Kidney (tissue), 14 donors: ENCODE results near the gene YAE1. TPM values are rescaled to one million over a fixed set of nuclear protein-coding genes. Genes with fewer than 3 reads are reported as not detected.

Experiments
- DNase-seq, 5 donors: peaks; one replicate each; pipeline ENCODE4 v3.0.0-alpha.2; 2013 to 2020
- FAIRE-seq: peaks from 2 replicates; lab custom pipeline; 2012; peaks lifted over from hg19 to GRCh38; lab: Jason Lieb, UNC
- H3K27ac ChIP-seq, 2 donors: one replicate each; pipeline ENCODE4 v1.7.0; 2013; ENCODE audit warnings: low read depth in 2 of 2, low read length in 2 of 2, inconsistent platforms in 1 of 2
- H3K27me3 ChIP-seq: one replicate; pipeline ENCODE4 v1.7.1; 2013; ENCODE audit warnings: low read length, inconsistent platforms; ENCODE audit not compliant: control insufficient read depth, insufficient read depth
- H3K36me3 ChIP-seq, 3 donors: one replicate each; pipeline versions ENCODE4 v1.7.0 to v1.7.1; 2013; ENCODE audit warnings: low read length in 3 of 3, control low read depth in 1 of 3, inconsistent platforms in 1 of 3; ENCODE audit not compliant: insufficient read depth in 3 of 3, control insufficient read depth in 2 of 3
- H3K4me1 ChIP-seq, 3 donors: one replicate each; pipeline versions ENCODE4 v1.7.0 to v1.7.1; 2013; ENCODE audit warnings: low read length in 3 of 3, inconsistent platforms in 1 of 3, low read depth in 1 of 3; ENCODE audit not compliant: control insufficient read depth in 2 of 3, insufficient read depth in 2 of 3
- H3K4me3 ChIP-seq, 3 donors: one replicate each; pipeline versions ENCODE4 v1.7.0 to v1.8.1; 2013; ENCODE audit warnings: low read length in 3 of 3, control low read depth in 1 of 3, inconsistent platforms in 1 of 3
- H3K9ac ChIP-seq, 3 donors: one replicate each; pipeline versions ENCODE4 v1.7.0 to v1.7.1; 2013; ENCODE audit warnings: low read length in 3 of 3, control low read depth in 1 of 3, inconsistent platforms in 1 of 3
- H3K9me3 ChIP-seq, 3 donors: one replicate each; pipeline versions ENCODE4 v1.7.0 to v1.7.1; 2013; ENCODE audit warnings: low read length in 3 of 3, control low read depth in 1 of 3, inconsistent platforms in 1 of 3; ENCODE audit not compliant: control insufficient read depth in 2 of 3, insufficient read depth in 1 of 3
- CTCF ChIP-seq: IDR thresholded peaks from 3 replicates; pipeline ENCODE4 v1.5.1; 2012; ENCODE audit warnings: mild to moderate bottlenecking, moderate library complexity, borderline replicate concordance; ENCODE audit not compliant: insufficient read depth; ENCODE audit errors: extremely low read depth
- intact Hi-C: fragments of 100-400 bp; cut with DNase I; formaldehyde crosslinking; loops from one replicate; pipeline ENCODE4 v1.11.1; 2022
- polyA plus RNA-seq: library from polyadenylated mRNA; stranded (reverse); fragments of 350-450 nt; fragmentation: Illumina TruSeq; extraction: RNeasy Lipid Tissue Mini Kit (QIAGEN cat#74804); gene quantifications from one replicate; pipeline ENCODE4 v1.2.3, GENCODE V29; 2014; ENCODE audit warnings: low read depth, low replicate concordance; ENCODE audit not compliant: insufficient read depth
- total RNA-seq: library from RNA; stranded (reverse); fragmentation: NEBNext Ultra II Directional; extraction: Animal tissue kit (Norgen Biotek cat#: 25700); gene quantifications from one replicate; pipeline ENCODE4 v1.2.1, GENCODE V29; 2021
- donor health status: control.
- donor health status: control.
- donor health status: control.
- donor health status: control.
- donor health status: control.
- donor health status: DM: yes; HTN: yes; CAD: no.
- donor health status: Normal renal cell carcinoma (clear cell type).

Gene YAE1
- total and polyA plus RNA-seq, 2 donors from 2014 or later = 19.7 to 25.0 TPM

DNA sequence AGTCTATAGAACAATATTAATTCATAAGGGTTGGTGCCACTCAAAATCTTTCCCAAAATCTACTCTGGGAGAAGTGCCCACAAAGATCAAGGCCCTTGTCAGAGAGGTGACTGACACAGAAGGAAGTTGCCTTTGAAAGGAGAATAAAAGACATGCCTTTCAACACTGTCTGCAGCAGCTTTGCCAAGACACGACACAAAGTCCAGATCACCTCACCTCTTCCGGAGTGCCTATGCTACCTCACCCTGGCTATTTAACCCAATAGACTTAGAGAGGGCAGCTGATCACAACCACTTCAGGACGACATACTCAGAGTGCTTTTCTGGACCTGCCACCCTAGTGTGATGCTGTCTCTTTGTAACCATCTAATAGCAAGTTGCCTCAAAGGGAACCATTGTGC, 49.0 kb upstream of the YAE1 start:
- intact Hi-C loops = loop anchor here (5.0 kb wide), 1 partner anchor 720 kb away; no protein-coding TSS in a partner anchor
- no peak overlapping the region for H3K27ac ChIP-seq
- H3K9ac ChIP-seq = no peak overlapping the region
- H3K36me3 ChIP-seq = no peaks in the 10 kb centered on the region
- no peaks in the 10 kb centered on the region for H3K9me3 ChIP-seq
- no peak for DNase-seq
- no peak overlapping the region for H3K4me3 ChIP-seq
- no peak for FAIRE-seq
- no peaks in the 10 kb centered on the region for H3K4me1 ChIP-seq
- no peaks in the 10 kb centered on the region for H3K27me3 ChIP-seq
- no peak for TF ChIP-seq CTCF

DNA sequence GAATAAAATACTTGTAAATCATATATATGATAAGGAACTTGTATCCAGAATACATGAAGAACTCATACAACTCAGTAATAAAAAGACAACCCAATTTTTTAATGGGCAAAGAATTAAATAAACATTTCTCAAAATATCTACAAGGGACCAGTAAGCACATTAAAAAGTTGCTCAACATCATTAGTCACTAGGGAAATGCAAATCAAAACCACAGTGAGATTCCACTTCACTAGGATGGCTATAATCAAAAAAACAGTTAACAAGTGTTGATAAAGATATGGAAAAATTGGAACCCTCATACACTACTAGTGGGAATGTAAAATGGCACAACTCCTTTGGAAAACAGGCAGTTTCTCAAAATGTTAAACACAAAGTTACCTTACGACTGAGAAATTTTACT, 40.3 kb upstream of the YAE1 start:
- DNase-seq (no peak), FAIRE-seq (no peak)
- H3K27ac ChIP-seq = no peak overlapping the region
- H3K27me3 ChIP-seq = no peaks in the 10 kb centered on the region
- H3K9ac ChIP-seq = no peak overlapping the region
- intact Hi-C loops = no loop called here
- H3K36me3 ChIP-seq = no peaks in the 10 kb centered on the region
- H3K4me3 ChIP-seq = no peak overlapping the region
- H3K9me3 ChIP-seq = no peaks in the 10 kb centered on the region
- H3K4me1 ChIP-seq = no peaks in the 10 kb centered on the region
- TF ChIP-seq CTCF = no peak

DNA sequence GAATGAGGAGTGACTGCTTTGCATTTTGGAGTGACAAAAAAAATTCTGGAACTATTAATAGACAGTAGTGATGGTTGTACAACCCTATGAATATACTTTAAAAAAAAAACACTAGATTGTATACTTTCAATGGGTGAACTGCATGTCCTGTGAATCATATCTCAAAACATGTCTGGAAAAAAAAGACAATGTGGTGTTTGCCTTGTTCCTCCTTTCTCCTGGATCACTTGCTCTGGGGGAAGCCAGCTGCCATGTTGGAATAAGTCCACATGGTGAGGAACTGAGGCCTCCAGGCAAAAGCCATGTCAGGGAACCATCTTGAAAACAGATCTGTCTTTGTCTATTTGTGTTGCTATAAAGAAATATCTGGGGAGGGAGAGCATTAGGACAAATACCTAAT, 39.5 kb upstream of the YAE1 start:
- Histone ChIP-seq H3K27ac (no peak overlapping the region), H3K9ac (no peak overlapping the region), H3K4me3 (no peak overlapping the region), H3K27me3 (no peaks in the 10 kb centered on the region), H3K4me1 (no peaks in the 10 kb centered on the region), H3K36me3 (no peaks in the 10 kb centered on the region), H3K9me3 (no peaks in the 10 kb centered on the region)
- DNase-seq (no peak), FAIRE-seq (no peak)
- intact Hi-C loops = no loop called here
- TF ChIP-seq CTCF = no peak

DNA sequence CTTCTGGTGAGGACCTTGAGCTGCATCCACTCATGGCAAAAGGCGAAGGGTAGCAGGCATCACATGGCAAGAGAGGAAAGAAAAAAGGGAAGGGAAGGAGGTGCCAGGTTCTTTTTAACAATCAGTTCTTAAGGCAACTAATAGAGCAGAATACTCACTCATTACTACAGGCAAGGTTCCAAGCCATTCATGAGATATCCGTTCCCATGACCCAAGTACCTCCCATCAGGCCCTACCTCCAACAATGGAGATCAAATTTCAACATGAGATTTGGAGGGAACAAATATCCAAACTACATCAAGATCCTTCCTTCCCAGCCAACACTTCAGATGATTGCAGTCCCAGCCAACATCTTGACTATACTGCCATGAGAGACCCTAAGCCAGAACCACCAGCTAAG, 38.9 kb upstream of the YAE1 start:
- Histone ChIP-seq H3K27ac (no peak overlapping the region), H3K4me3 (no peak overlapping the region), H3K27me3 (no peaks in the 10 kb centered on the region), H3K9ac (no peak overlapping the region), H3K4me1 (no peaks in the 10 kb centered on the region), H3K36me3 (no peaks in the 10 kb centered on the region), H3K9me3 (no peaks in the 10 kb centered on the region)
- FAIRE-seq (no peak), DNase-seq (no peak)
- intact Hi-C loops = no loop called here
- no peak for TF ChIP-seq CTCF
